K562 treated with DMSO at 1 percent for 4 hours (cell line): ENCODE results near the gene ZNF646. TPM values are rescaled to one million over a fixed set of nuclear protein-coding genes. Genes with fewer than 3 reads are reported as not detected.

ENCODE experiments used
- total RNA-seq: library from RNA; unstranded; fragments of 300-600 nt; gene quantifications from 2 replicates; pipeline ENCODE4 v1.2.3, GENCODE V29; 2022; ENCODE audit not compliant: insufficient read depth

ZNF646 gene
- 12.6 and 13.5 TPM in 2 replicates for total RNA-seq

DNA sequence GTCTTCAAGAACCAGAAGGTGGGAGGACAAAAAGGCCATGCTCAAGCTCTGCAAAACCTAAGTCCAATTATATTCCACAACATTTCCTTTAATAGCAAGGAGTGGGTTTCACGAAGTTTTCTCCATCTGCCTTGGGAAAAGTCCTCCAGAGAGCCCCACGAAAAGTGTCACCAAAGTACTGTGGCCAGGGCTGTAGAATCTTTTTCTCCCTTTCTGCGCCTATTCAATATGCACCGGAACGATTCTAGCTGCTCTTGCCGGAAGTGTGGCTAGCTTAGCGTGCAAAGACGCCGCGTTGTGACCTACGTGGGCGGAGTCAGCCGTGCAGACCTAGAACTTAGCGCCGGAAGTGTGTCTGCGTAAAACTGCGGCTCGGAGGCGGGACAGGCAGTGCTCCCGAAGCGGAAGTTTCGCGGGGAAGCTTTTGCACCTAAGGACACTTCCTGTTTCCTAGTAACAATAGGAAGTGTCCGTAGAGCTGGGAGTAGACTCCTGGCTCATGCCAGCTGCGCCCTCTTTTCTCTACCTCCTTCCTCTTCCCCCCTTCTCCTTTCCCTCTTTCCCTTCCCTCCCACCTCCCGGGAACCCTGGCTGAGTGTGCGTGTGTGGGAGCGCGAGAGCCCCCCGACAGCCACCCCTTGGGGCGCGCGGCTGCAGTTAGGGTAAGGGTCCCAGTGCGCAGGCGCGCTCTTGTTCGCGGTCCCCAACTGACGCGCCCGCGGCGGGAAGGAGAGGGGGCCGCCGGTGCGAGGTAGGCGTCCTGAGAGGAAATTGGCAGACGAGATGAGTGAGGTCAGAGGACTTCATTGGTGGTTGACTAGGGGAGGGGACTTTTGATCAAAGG, at the start of gene ZNF646, which contains the start of gene ZNF668:
ZNF646 (plus strand) TSS at position 453 of the 844 bp plus-strand sequence. CDS start 1,903 bp downstream, outside the sequence.
ZNF668 (minus strand) TSS at position 271 of the 844 bp plus-strand sequence. CDS start 9,781 bp downstream, outside the sequence.

DNA sequence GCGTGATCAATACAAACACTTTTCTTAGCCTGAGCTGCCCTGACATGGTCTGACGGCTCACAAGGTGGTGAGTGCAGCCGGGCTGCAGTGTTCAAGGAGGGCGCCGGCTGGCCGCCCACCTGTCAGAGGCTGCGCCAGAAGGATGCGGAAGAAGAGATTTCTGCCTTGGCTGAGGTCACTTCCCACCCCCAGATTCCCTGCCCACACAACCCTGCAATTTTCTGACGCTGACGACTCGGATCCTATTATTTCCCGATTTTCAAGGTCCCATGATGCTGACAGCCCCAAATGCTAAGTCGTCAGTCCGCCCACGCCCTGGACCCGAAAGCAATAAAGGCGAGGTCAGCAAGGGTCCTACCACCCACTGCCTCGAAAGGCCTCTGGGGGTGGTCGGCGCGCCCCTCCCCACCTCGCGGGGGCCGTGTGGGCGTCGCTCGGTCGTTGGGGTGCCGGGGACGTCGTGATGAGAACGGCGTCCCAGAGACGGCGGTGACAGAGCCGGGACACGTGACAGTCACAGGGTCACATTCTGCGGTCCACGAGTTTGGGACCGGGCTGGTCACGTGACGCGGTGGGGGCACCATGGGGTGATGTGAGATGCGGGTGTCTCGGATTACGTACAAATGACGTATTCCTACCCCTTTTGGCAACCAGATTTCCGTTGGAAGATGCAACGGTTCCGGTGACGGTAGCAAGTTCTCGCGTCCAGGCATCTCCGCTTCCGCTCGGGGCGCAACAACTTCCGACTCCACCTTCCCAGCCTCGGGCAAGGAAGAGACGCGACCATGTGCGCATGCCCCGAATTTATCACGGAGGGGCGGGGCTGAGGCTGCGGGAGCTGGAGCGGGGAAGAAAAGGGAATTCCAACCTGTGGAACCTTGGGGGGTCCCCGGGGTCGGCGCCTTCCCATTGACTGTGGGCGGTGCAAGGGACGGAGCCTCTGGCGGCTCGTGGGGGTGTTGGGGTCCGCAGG, 41.2 kb upstream of the ZNF646 start, which contains the start of gene STX4:
STX4 (plus strand) TSS at position 823 of the 973 bp plus-strand sequence. CDS start 248 bp downstream, outside the sequence.

DNA sequence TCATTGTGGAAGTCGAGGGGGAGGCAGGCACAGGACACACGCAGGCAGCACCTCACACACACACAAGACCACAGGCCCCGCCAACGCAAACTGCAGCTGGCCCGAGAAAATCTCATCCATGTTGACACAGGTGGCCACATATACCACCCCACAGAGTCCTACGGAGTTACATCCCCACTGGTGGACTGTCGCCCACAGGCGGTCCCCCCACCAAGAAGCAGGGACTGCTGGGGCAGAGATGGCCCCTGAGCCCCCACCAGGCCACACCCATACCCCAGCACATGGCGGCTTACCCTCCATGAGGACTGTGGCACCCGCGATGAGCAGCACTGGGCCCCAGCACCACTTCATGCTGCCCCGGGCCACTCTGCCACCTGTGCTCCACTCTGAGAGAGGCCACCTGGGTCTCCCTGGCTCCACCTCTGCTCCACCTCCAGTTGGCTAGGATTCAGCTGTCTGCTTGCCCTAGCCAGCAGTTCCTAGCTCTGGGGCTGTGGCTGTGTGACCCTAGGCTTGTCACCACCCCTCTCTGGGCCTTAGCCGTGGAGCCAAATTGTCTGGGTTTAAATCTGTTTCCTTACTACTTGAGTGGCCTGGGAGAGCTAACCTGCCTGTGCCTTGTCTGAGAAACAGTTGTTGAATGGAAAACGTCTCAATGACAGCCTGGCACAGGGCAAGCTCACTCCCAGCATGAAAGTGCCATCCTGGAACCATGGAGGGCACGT, 14.4 kb downstream of the ZNF646 start, which contains the start of gene PRSS53:
PRSS53 (minus strand) TSS at position 485 of the 725 bp plus-strand sequence; CDS start at position 351, 134 bp downstream.

GRCh38 chr16:31094424-31095120, 20.4 kb downstream of the ZNF646 start, which contains the start of gene VKORC1:
TSS of gene VKORC1 (minus strand) at chr16:31094797. CDS start at chr16:31094729, 68 bp downstream.

DNA sequence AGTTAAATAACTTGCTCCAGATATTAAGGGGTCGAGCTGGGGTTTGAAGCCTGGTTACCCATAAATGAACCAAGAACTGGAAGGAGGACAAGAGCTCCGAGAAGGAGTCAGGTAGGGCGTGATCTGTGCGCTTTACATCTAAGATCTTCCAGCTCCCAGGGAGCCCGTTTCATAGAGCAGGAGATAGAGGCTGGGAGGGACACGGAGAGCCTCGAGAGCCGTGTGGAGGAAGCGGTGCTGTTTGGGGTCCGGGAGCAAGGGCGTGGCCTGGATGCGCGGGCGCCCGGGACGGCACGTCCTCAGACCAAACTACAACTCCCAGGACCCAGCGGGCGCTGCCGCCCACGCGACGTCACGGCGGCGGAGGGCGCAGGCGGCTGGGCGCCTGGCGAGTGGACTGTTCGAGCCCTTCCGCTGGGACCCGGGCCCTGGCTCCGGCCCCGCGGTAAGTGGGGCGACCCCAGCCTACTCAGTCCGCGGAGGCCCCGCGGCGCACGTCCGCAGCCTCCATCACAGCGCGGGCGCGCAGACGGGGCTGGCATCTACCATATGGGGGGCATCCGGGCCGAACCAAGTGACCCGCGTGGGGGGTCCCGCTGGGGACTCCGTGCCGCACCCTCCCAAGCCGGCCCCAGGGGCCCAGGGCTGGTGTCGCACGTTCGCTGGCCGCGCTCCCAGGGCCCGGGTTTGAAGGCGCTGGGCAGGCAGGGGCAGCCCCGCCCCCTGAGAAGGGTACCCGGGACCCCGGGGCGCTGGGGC, 34.0 kb downstream of the ZNF646 start, which contains the start of gene BCKDK:
BCKDK (plus strand) TSS at position 352 of the 759 bp plus-strand sequence. CDS start 838 bp downstream, outside the sequence.

DNA sequence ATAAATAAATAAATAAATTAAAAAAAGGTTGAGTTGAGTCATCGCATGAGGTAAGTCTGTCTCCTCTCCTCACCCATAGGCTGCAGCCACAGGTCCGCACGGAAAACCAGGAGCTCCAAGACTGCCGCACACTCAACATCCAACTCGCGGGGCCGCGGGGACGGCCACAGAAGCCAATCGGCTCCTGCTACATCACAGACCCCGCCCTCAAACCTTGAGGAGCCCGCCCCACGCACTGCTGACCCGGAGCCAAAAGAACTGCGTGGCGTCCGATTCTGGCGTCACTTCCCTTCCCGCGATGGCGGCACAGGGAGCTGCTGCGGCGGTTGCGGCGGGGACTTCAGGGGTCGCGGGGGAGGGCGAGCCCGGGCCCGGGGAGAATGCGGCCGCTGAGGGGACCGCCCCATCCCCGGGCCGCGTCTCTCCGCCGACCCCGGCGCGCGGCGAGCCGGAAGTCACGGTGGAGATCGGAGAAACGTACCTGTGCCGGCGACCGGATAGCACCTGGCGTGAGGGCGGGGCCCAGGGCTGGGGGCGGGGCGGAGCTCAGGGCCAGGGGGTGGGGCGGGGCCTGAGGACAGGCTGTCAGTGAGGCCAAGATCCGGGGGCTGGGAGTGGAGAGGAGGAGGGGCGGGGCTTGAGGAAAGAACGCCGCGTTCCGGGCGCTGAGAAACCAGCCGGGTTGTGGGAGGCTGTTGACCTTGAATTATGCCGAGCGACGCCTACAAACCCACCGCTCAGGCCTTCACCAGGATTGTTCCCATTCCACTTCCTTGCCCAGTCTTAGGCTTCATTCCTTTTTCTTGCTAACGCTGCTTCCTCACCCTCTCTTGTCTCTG, 43.4 kb downstream of the ZNF646 start, which contains the start of gene KAT8:
KAT8 (plus strand) TSS at position 281 of the 839 bp plus-strand sequence; CDS start at position 299, 18 bp downstream.

Other genes with a start within 250 kb of the ZNF646 start
- 23.3 and 23.5 TPM in 2 replicates for gene BCL7C, start 180.3 kb upstream of the ZNF646 start, total RNA-seq
- gene CTF1, start 177.8 kb upstream of the ZNF646 start, total RNA-seq = 4.3 and 5.5 TPM in 2 replicates
- gene FBXL19, start 150.8 kb upstream of the ZNF646 start, total RNA-seq = 17.3 and 25.8 TPM in 2 replicates
- 33.5 and 53.4 TPM in 2 replicates for gene ORAI3, start 125.4 kb upstream of the ZNF646 start, total RNA-seq
- gene SETD1A, start 116.7 kb upstream of the ZNF646 start, total RNA-seq = 14.5 and 23.8 TPM in 2 replicates
- 44.6 and 47.9 TPM in 2 replicates for gene HSD3B7, start 89.2 kb upstream of the ZNF646 start, total RNA-seq
- gene STX1B, start 63.8 kb upstream of the ZNF646 start, total RNA-seq = 0.31 TPM in 1 of 2 replicates, not detected in the other
- gene STX4, start 40.9 kb upstream of the ZNF646 start, total RNA-seq = 44.1 and 45.2 TPM in 2 replicates
- gene ZNF668, start 182 bp upstream of the ZNF646 start, total RNA-seq = 13.4 and 15.6 TPM in 2 replicates
- 3.8 and 4.7 TPM in 2 replicates for gene PRSS53, start 14.5 kb downstream of the ZNF646 start, total RNA-seq
- 148 and 159 TPM in 2 replicates for gene VKORC1, start 20.4 kb downstream of the ZNF646 start, total RNA-seq
- 41.2 and 58.7 TPM in 2 replicates for gene BCKDK, start 34.0 kb downstream of the ZNF646 start, total RNA-seq
- gene KAT8, start 43.2 kb downstream of the ZNF646 start, total RNA-seq = 90.8 and 110 TPM in 2 replicates
- gene PRSS8, start 61.3 kb downstream of the ZNF646 start, total RNA-seq = 64.8 and 68.2 TPM in 2 replicates
- not detected in 2 replicates for gene PRSS36, start 75.6 kb downstream of the ZNF646 start, total RNA-seq
- 273 and 304 TPM in 2 replicates for gene FUS, start 105.7 kb downstream of the ZNF646 start, total RNA-seq
- gene PYCARD, start 128.3 kb downstream of the ZNF646 start, total RNA-seq = 47.8 and 60.3 TPM in 2 replicates
- gene TRIM72, start 139.7 kb downstream of the ZNF646 start, total RNA-seq = 0.08 TPM in 1 of 2 replicates, not detected in the other
- not detected in 2 replicates for gene PYDC1, start 142.7 kb downstream of the ZNF646 start, total RNA-seq
- gene ITGAM, start 185.6 kb downstream of the ZNF646 start, total RNA-seq = 2.3 and 6.3 TPM in 2 replicates